ENCODE measurements around the gene IFITM10.
"Not testable (repeated sequence)": the region's sequence is repeated elsewhere in the genome, so short reads cannot be mapped to it uniquely, and the experiment has no call there.

Gene IFITM10

DNA sequence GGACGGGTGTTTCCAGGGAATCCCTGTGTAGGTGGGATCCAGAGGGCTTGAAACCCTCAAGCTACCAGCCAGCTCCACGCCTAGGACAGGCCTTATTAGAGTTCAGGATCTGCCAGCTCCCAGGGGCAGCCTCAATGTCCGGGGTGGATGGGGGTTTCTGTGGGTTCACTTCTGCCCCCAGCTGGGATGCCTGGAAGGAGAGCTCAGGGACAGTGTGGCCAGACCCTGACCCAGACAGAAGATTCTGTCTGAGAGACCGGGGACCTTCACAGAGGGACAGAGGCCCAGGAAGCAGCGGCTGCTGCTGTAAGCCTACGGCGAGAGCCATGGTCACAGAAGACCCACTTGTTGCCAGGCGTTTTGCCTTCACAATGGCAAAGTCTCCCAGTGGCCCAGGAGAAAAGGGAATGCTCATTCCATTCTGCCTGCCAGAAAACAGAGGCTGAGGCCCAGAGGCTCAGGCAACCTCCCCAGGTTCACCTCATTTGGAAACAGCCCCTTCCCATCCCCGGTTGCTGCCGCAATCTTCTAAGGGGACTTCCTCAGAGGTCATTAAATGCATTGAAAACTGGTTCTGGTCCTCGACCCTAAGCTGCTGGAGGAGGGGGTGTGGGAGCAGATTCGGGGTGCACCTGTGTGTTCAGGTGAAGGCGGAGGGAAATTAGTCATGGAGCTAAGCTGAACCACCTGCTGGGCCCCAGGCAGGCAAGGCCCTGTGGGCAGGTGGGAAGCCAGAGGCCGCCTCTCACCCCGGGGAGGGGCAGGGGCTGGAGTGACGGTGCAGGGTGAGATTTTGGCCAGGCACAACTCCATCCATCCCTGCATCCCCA, 58.3 kb downstream of the IFITM10 start:
- DNase-seq (ENCODE audit: low read depth in 2 of 2) = no peak

DNA sequence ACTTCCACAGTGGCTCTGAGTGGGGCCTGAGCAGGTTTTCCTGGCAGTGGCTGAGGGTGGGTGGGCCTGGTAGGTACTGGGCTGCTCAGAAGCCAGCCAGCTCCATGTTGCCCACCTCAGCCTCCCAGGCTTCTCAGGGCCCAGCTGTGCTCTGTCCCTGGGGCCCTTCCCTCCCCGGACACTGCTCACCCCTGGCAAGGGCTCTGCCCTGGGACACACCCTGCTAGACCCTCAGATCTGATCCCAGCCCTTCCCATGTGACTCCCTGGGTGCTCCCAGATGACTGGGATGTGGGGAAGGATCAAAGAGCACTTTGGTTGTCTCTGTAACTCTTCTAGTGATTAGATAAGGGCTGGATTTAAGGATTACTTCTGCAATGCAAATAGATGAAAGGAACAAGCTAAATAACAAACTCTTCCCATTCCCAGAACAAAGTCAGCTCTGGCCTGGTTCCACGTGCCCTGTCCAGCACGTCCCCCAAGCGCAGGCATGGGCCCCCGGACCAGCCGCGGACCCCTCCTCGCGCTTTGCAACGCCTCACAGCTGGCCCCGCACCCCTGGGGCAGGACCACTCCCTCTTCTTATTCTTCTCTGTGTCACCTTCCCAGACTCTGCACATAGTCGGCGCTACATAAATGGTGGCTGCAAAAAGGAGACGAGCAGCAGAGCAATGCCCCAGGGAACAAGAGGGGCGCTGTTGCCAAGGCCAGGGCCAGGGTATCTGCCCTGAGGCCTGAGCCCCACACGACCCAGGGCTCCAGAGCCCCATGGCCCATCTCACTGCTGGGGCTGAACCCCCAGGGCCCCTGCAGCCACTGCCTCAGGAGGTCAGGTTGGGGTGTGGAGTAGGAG, 59.1 kb downstream of the IFITM10 start:
- DNase-seq (ENCODE audit: low read depth in 2 of 2) = no peak

DNA sequence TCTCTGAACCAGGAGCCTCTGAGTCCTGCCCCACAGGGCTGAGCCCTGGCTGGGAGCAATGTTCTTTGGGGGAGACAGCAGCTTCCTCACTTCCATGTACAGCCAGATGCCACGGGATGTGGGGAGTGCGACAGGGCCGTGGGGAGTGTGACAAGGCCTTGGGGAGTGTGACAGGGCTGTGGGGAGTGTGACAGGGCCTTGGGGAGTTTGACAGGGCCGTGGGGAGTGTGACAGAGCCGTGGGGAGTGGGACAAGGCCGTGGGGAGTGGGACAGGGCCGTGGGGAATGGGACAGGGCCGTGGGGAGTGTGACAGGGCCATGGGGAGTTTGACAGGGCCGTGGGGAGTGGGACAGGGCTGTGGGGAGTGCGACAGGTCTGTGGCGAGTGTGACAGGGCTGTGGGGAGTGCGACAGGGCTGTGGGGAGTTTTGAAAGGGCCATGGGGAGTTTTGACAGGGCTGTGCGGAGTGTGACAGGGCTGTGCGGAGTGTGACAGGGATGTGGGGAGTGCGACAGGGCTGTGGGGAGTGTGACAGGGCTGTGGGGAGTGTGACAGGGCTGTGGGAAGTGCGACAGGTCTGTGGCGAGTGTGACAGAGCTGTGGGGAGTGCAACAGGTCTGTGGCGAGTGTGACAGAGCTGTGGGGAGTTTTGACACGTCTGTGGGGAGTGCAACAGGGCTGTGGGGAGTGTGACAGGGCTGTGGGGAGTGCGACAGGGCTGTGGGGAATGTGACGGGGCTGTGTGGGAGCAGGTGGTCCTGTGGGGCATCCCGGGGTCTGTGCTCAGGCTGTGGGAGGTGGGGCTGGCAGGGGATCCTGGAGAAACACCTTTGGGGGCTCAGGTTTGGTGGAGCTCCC, 60.0 kb downstream of the IFITM10 start:
- DNase-seq (ENCODE audit: low read depth in 2 of 2) = no peak

GRCh38 chr11:1689250-1690166, 60.9 kb downstream of the IFITM10 start:
- not testable (repeated sequence) for DNase-seq (ENCODE audit: low read depth in 2 of 2)

DNA sequence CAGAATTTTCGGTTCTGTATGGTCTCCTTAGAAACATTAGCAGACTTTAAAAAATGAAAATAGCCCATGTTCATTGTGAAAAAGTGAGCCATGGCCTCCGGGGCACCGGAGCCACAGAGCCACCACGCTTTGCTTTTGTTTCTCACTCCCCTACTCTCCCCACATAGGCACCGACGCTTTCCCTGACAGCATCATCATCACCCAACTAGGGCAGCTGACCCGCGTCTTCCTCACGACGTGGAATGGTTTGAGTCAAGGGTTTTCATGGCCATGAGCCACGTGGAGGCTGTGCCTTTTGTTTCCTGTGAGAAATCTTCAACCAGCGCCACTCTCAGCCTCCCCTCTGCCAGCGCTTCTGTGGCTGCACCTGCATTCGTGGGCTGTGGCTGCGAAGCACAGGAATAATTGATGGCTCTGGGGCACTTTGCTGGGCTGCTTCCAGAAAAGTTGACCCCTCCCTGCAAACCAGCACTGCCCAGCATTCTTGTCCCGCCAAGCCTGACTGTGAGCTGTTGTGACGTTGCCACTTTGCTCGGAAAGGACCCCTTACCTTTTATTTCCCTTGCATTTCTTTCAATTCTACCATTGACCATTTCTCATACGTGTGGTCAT, 62.0 kb downstream of the IFITM10 start:
- DNase-seq (ENCODE audit: low read depth in 2 of 2) = not testable (repeated sequence)

- DNase-seq (ENCODE audit: low read depth in 2 of 2) = not testable (repeated sequence)
These were observed 64.2 kb downstream of the IFITM10 start for GRCh38 chr11:1686220-1686619.

DNA sequence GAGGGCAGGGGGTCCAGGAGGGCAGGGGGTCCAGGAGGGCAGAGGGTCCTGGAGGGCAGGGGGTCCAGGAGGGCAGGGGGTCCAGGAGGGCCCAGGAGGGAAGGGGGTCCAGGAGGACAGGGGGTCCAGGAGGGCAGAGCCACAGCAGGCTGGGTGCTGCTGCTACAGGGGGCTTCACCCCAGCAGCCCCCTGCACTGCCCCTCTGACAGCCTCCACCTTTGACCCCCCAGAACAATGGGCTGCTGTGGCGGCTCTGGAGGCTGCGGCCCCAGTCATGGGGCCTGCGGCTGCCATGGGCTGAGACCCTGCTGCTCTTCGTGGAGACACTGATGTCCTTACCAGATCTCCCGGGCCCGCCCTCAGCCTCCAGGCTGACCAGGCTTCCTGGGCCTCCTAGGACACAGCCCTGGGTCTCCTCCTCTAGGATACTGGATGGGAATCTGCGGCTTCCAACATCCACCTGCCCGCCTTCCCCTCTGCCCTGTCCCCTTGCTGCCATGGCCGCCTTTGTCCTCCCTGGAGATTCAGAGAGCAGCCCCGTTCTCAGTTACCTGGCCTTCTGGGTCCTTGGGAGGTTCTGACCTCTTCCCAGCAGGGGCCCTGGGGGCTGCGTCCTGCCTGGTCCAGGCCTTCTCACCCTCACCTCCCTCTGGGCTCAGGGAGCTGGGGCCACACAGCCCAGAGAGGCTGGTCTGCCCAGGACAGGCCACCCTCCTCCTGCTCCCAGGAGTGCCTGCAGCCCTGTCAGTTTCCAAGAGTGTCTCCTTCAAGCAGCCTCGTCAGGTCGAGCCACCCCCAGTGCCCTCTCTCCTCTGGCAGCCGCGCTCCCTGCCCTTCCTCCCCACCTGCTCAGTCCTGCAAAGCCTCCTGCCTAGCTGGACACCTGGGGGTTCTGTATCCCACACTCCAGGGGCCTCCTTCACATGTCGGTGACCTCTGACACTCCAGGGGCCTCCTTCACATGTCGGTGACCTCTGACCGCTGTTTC, 65.2 kb downstream of the IFITM10 start:
- not testable (repeated sequence) for DNase-seq (ENCODE audit: low read depth in 2 of 2)

DNA sequence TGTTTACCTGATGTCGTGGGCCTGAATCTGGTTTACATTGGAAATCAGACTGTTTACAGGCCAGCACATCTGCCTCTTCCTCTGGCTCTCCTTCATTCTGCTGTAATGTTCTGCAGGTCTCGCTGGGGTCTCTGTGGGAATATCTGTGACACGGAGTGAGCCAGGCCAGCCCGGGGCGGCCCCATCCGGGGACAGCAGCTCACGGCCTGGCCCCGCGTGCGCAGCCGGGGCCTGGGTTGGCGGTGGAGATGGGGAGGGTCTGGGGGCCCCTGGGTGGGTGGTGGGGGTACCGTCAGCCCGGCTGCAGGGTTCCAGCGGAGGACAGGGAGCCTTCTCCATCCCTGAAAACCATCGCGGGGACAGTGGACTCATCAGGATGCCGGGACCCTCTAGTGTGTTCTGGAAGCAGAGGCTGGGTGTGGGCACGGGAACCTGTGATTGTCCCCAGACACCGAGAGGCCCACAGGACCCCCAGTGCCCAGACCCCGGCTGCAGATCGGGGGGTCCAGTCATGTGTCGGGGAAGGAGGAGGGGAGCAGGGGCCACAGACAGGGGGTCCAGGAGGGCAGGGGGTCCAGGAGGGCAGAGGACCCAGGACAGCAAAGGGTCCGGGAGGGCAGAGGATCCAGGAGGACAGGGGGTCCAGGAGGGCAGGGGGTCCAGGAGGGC, 66.4 kb downstream of the IFITM10 start:
- not testable (repeated sequence) for DNase-seq (ENCODE audit: low read depth in 2 of 2)

DNA sequence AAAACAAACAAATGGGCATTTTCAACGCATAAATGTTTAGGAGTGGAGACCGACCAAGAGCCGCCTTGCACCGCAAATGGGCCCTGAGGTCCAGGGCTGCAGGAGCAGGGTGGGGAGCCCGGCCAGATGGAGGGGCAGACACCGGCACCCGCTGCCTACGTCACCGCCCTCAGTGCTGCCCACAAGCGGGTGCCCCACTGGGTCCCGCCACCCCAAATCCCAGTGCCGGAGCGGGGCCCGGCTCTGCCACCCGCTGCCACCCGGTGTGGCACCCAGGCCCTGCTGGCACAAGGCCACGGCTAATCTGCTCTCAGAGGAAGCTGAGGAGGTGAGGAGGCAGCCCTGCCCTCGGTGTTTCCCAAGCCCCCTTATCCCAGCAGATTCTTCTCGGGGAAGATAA, 67.2 kb downstream of the IFITM10 start:
- not testable (repeated sequence) for DNase-seq (ENCODE audit: low read depth in 2 of 2)
